HT-29 (cell line): ENCODE data around the gene KRTAP12-3. TPM values are rescaled to one million over a fixed set of nuclear protein-coding genes. Genes with fewer than 3 reads are reported as not detected.
"Not testable (repeated sequence)": the region's sequence is repeated elsewhere in the genome, so short reads cannot be mapped to it uniquely, and the experiment has no call there.

Experiments
- DNase-seq: peaks from one replicate; pipeline ENCODE4 v3.0.0-alpha.2; 2015; ENCODE audit warnings: low spot score
- total RNA-seq: library from RNA; depleted of rRNA; stranded (reverse); fragments of >200 nt; shearing (Covaris generic); gene quantifications from 2 replicates; pipeline ENCODE4 v1.2.3, GENCODE V29; 2014

KRTAP12-3 gene
- total RNA-seq, 1 experiment from 2014 or later = not detected

DNA sequence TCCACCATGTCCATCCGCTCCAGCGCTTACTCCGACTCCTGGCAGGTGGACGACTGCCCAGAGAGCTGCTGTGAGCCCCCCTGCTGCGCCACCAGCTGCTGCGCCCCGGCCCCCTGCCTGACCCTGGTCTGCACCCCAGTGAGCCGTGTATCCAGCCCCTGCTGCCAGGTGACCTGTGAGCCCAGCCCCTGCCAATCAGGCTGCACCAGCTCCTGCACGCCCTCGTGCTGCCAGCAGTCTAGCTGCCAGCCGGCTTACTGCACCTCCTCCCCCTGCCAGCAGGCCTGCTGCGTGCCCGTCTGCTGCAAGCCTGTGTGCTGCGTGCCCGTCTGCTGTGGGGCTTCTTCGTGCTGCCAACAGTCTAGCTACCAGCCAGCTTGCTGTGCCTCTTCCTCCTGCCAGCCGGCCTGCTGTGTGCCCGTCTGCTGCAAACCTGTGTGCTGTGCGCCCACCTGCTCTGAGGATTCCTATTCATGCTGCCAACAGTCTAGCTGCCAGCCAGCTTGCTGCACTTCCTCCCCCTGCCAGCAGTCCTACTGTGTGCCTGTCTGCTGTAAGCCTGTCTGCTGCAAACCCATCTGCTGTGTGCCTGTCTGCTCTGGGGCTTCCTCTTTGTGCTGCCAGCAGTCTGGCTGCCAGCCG lies 30.4 kb upstream of the KRTAP12-3 start:
- not testable (repeated sequence) for DNase-seq

DNA sequence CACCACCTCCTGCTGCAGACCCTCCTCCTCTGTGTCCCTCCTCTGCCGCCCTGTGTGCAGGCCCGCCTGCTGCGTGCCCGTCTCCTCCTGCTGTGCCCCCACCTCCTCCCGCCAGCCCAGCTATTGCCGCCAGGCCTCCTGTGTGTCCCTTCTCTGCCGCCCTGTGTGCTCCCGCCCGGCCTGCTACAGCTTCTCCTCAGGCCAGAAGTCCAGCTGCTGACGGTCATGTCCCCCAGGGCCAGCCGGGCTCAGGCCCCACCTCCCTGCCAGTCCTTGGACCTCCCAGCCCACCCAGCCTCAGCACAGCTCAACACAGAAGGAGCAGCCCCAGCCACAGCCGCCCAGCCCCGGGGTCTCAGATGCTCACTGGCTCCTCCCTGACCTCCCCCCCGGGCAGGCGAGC lies 29.9 kb upstream of the KRTAP12-3 start:
- DNase-seq = not testable (repeated sequence)

DNA sequence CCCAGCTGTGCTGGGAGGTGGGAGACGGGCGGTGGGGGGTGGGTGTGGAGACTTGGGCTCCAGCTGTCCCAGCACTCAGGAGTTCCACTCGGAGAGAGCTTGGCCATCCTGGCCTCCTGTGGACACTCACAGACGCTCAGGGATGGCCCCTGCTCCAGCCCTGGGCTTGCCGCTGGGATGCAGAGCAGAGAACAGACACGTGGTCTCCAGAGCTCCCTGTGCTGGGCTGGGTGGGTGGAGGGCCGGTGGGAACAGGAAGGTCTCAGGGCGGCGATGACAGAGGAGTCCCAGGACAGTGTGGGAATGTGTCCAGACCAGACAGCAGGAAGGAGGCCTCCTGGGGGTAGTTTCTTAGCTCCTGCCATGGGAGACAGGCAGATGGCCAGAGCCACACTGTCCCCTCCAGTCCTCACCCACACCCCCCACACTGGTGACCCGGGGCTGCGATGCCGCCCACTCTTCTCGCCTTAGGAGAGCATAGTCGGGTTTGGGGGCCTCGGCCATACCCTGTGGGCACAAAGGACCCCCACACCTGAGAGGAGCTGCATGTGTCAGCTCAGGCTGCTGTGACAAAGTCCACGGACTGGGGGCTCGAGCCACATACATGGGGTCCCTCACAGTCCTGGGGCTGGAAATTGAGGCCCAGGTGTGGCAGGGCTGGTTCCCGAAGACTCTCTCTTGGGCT lies 28.9 kb upstream of the KRTAP12-3 start:
- DNase-seq = no peak

DNA sequence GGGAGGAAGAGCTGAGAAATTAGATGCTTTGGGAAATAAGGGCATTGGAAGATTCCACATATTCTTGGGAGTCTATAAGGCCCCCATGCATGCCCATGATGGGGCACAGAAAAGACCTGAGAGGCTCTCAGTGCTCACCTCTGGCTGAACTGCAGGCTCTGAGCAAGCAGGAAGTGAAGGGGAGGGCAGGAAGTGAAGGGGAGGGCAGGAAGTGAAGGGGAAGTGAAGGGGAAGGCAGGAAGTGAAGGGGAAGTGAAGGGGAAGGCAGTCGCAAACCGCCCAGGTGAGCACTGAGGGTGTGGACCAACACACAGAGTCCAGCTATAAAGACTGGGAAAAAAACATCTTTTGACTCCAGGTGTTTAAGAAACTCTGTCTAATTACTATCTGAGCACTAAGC lies 27.3 kb upstream of the KRTAP12-3 start:
- no peak for DNase-seq

DNA sequence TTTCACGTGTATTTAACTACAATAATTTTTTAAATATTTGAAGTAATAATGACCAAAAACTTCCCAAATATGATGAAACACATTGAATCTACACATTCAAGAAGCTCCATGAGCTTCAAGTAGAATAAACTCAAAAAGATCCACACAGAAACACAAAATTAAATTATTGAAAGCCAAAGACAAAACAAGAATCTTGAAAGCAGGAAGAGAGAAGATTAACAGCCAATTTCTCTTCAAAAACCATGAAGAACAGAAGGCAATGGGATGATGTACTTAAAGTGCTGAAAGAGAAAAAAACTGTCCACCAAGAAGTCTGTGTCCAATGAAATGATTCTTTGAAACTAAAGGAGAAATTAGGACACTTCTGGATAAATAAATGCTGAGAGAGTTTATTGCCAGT lies 25.7 kb upstream of the KRTAP12-3 start:
- no peak for DNase-seq

DNA sequence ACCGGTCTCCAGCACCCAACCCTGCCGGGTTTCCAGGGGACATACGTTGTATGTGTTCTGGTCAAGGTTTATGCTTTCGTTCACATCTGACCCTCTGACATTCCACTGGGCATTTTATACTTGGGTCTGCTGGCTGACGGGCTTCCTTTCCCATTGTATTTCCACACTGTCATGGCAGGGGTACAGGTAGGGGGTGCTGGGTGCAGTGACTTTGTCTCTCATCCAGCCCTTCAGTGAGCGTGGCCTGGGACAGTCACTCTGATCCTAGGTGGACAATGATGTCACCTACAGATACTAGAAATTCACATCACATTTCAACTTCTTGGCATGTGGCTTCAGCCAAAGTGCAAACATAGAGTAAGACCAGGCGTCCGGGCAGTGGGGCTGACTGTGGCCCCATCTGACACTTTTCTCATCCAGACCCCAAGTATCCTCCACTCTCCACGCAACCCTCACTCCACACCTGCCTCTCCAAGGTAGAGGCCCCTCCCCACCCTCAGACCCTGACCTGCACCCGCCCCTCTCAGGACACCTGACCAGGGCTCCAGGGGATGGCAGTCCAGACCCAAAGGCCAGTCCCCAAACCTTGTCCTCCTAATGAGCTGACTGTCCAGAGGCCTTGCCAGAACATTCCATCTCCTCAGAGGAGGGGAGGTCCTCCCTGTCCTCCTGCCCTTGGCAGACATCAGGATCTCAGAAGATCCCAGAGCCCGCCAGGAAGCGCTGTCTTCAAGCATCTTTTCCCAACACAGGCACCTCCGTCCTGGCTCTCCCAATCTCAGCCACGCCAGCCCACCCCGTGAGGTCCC lies 21.3 kb upstream of the KRTAP12-3 start:
- DNase-seq = no peak

DNA sequence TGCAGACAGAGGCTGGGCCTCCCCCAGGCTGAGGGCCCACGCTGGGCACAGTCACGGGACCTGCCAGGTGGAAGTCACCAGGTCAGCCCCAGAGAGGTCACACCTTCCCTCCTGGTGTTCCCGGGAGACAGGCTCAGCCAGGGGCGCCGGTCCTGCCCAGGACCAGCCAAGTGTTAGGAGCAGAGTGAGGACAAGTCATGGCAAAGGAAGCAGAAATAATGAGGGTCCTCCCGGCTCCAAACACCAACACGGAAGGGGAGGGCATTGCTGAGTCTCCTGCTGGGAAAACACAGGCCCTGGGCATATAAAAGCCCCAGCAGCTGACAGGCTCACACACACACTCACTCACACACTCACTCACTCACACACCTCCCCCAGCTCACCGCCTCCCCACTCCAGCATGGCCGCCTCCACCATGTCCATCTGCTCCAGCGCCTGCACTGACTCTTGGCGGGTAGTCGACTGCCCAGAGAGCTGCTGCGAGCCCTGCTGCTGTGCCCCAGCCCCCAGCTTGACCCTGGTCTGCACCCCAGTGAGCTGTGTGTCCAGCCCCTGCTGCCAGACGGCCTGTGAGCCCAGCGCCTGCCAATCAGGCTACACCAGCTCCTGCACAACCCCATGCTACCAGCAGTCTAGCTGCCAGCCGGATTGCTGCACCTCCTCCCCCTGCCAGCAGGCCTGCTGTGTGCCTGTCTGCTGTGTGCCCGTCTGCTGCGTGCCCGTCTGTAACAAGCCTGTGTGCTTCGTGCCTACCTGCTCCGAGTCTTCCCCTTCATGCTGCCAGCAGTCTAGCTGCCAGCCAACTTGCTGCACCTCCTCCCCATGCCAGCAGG lies 20.5 kb upstream of the KRTAP12-3 start, which contains the start of gene KRTAP10-10:
TSS of gene KRTAP10-10 (plus strand) at position 339 of the 833 bp plus-strand sequence. CDS start at position 401, 62 bp downstream.
- DNase-seq = no peak

DNA sequence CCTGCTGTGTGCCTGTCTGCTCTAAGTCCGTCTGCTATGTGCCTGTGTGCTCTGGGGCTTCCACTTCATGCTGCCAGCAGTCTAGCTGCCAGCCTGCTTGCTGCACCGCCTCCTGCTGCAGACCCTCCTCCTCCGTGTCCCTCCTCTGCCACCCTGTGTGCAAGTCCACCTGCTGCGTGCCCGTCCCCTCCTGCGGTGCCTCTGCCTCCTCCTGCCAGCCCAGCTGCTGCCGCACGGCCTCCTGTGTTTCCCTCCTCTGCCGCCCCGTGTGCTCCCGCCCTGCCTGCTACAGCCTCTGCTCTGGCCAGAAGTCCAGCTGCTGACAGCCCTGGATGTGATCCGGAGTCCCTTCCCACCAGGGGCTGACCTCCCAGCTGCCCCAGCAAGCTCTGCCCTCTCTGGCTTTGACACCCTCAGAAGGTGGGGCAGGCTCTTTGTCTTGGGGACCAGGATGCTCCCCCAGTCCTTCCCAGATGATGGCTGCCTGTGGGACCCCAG lies 19.8 kb upstream of the KRTAP12-3 start:
- not testable (repeated sequence) for DNase-seq

DNA sequence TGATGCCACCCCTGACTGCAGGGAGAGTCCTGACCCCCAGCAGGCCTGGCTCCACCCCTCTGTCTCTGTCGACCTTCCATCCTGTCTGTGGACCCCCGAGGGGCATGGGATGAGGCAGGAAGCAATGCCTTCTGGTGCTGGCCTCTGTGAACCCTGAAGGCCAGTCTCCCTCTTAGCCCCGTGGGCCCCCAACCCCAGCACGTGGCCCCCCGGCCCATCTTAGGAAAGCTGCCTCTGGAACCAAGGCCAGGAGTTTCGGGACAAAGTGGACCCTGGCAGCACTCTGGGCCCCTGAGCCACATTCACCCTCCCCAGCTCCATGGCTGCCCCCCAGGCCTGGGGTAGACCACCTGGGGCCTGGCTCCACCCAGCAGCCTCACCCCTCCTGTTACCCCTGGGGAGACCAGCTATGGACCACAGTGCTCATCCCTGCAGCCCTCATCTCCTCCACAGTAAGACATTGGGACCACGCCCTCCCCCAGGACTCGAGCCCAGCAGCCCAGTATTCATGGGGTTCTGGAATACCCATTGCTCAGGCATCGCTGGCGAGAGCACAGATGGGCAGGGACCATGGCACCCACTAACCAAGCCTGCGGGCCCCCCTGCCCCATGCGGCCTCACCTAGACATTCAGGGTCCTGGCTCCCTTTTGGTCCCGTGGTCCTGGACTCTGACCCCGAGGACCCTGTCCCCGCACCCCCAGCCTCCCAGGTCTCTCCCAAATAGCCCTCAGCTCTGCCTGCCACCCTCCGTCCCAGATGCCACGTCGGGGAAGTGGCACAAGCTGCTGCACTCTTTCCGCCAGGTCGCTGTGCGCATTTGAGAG lies 19.0 kb upstream of the KRTAP12-3 start:
- DNase-seq = not testable (repeated sequence)

DNA sequence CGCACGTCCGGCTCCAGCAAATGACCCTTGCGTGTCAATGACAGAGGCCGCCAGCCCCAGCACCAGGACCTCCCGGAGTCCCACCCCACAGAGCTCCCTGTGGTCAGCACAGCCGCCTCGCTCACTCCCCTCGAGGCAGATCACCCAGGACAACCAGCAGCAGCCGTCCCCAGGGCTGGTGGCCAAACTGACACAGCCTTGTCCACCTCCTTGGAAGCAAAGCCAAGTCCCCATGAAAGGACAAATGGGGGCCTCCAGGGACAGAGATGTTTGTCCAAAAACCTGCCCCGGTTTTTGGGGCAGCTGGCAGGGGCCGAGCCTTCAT lies 18.4 kb upstream of the KRTAP12-3 start:
- no peak for DNase-seq

DNA sequence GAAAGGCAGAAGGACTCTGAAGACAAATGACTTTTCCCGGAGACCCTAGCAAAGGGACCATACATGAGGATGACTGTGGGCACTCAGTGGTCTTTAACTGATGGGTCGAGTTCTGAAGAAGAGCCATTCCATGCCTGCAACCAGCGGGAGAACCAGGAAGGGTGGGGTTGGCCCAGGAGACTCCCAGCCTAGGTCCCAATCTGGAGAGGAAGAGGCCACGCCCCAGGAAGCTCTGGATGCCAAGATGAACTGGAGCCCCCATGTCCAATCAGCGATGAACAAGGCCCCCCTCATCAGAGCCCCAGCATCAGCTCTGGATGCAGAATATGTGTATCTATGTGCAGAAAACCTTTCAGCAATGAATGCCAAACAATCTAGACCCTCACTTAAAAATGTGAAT lies 17.0 kb upstream of the KRTAP12-3 start:
- no peak for DNase-seq

DNA sequence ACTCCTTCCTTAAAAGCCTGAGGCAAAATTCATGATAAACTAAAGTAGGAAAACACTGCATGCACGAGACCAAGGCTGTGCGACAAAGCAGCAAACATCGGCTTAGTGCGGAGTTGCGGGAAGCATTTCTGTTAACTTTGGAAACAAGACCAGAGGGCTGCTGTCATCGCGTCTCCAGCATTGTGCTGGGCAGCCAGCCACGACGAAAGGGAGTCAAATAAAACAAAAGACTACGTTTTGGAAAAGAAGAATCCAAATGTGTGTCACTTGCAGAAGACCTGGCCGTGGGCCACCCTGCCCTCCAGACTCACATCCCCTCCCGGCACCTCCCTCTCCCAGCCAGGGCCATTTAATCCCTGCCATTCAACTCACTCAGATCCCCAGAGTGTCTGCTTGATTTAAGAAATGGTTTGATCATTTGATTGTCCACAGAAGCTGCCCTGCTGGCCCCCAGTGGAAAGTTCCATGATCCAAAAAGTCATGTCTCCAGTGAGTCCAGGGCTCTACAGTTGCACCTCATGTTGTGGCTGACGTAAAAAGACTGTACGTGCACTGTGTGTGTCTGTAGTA lies 13.9 kb upstream of the KRTAP12-3 start:
- DNase-seq = no peak

DNA sequence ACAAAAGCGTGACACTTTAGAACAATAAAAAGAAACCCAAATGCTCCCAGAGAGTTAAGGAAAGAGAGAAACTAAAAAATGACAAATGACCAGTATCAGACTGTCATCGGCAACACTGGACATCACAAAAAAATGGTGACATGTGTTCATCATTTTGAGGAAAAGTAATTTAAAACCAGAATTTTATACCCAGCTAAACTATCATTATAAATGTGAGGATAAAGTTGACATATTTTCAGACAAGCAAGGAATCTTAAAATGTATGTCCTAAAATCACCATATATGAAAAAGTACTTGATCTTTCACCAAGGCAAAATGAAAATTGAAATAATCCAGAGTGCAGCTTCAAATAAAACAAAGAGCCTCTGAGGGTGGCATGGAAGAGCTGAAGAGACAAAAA lies 12.9 kb upstream of the KRTAP12-3 start:
- DNase-seq = no peak

DNA sequence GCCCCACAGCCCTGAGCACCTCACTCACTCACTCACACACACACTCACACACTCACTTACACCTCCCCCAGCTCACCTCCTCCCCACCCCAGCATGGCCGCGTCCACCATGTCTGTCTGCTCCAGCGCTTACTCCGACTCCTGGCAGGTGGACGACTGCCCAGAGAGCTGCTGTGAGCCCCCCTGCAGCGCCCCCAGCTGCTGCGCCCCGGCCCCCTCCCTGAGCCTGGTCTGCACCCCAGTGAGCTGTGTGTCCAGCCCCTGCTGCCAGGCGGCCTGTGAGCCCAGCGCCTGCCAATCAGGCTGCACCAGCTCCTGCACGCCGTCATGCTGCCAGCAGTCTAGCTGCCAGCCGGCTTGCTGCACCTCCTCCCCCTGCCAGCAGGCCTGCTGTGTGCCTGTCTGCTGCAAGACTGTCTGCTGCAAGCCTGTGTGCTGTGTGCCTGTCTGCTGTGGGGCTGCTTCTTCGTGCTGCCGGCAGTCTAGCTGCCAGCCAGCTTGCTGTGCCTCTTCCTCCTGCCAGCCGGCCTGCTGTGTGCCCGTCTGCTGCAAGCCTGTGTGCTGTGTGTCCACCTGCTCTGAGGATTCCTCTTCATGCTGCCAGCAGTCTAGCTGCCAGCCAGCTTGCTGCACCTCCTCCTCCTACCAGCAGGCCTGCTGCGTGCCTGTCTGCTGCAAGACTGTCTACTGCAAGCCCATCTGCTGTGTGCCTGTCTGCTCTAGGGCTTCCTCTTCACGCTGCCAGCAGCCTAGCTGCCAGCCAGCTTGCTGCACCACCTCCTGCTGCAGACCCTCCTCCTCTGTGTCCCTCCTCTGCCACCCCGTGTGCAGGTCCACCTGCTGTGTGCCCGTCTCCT lies 11.1 kb upstream of the KRTAP12-3 start, which contains the start of gene KRTAP10-11:
TSS of gene KRTAP10-11 (plus strand) at position 49 of the 856 bp plus-strand sequence. CDS start at position 94, 45 bp downstream.
- not testable (repeated sequence) for DNase-seq

DNA sequence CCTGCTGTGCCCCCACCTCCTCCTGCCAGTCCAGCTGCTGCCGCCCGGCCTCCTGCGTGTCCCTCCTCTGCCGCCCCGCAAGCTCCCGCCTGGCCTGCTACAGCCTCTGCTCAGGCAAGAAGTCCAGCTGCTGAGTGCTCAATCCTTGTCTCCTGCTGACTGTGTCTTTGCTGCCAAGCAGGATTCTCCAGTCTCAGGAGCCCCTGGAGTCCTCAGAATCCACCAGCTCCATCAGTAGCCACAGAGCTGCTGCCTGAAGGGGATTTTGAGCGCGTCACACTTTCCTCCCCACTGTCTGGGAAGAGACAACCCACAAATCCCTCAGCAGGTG lies 10.5 kb upstream of the KRTAP12-3 start:
- no peak for DNase-seq

DNA sequence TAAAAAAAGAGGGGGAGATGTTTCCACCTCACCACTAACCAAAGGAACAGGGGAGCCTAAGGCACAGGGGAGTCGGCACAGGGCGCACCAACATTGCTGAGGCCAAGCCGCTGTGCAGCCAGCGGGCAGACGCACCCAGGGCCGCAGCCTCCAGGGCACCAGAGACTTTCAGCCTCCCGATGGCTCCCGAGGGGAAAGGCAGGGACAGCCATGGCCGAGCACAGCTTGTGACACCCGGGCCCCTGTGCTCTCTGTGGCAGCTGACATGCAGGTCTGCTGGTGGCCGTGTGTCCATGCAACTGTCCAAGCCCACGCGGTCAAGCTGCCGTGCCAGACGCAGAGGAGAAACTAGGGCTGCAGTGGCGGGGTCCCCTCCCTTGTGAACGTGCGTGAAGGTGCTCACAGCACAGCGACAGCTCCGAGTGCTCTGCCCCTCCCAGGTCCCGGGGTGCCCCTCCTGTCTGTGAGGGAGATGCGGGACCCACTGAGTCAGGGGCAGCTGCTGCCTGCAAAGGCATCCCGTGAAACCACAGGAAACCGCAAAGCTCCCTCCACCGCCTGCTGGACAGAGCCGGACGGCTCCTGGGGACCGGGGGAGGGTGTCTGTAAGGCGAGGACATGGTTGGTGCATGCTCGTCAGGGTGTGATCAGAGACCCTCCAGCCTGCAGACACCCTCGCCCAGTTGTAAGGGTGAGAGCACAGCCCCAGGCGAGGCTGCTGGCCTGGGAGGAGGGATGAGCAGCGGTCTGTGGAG lies 9.0 kb upstream of the KRTAP12-3 start:
- no peak for DNase-seq

DNA sequence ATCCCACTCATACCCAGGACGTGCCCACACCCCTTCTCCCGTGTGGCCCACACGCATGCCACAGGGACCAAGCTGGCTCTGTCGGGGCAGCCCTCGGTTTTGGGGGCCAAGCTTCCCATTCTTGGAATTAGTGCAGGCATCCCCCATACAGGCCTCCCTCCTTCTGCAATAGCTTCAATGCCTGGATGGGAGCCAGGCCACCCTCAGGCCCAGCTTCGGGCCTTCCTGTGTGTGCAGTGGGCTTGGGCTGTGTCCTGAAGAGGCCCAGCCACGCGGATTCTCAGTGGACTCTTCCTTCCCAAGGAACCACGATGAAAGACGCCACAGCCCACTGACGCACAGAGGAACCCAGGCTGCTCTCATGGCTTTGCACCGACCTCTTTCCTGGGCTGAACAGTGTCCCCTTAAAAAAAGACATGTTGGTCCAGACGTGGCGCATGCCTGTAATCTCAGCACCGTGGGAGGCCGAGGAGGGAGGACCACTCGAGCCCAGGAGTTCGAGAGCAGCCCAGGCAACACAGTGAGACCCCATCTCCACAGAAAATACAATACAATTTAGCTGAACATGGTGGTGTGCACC lies 8.1 kb upstream of the KRTAP12-3 start:
- no peak for DNase-seq
